Measurements from ENCODE around the gene SPINK5. TPM values are rescaled to one million over a fixed set of nuclear protein-coding genes. Genes with fewer than 3 reads are reported as not detected.

Gene SPINK5
- total RNA-seq, 1 experiment from 2014 or later: not detected

DNA sequence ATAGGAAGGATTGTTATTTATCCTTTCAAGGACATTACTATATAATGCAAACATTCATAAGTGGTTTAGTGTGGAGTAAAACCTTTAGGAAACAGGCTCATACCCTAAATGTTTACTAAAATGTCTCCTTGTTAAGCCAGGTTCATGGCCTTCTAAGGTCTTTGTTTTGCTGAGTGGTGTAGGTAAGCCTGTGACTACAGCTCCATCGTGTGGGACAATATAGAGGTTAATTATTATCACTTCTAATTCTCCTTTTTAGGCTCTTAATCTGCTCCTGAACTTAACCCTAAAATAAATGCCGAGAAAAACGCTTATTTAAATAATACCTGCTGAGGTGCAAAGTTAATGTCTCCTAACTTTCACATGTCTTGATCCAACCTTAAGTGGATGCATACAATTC lies 43.8 kb downstream of the SPINK5 start:
- BruUV-seq (replicated peaks): no TSS peak
- Histone ChIP-seq H3K4me1 (ENCODE audit: control insufficient read depth, insufficient read depth, low read length) (no peaks in the 10 kb centered on the region), H3K4me3 (ENCODE audit: low read depth in 2 of 2, low read length in 2 of 2) (no peak overlapping the region), H3K36me3 (ENCODE audit: control insufficient read depth, insufficient read depth, low read length) (no peaks in the 10 kb centered on the region), H3K27me3 (ENCODE audit: control insufficient read depth, insufficient read depth, low read length) (no peaks in the 10 kb centered on the region), H3K9me3 (ENCODE audit: control insufficient read depth, insufficient read depth, low read depth, low read length) (no peaks in the 10 kb centered on the region), H3K27ac (ENCODE audit: low read length) (no peak overlapping the region)
- ATAC-seq (no peak), DNase-seq (ENCODE audit: low read depth, low spot score) (no peak)
- TF ChIP-seq POLR2AphosphoS5 (IDR thresholded peaks at IDR 0.05; ENCODE audit: low read depth, low read length): no peak
- no peak for TF ChIP-seq SIN3A (IDR thresholded peaks at IDR 0.05; ENCODE audit: borderline replicate concordance, insufficient read depth, low read depth, low read length)
- TF ChIP-seq REST (IDR thresholded peaks at IDR 0.05; ENCODE audit: insufficient read depth in 1 of 2, low read depth in 2 of 2, low read length in 1 of 2): no peak
- no peak for TF ChIP-seq TCF7L2 (IDR thresholded peaks at IDR 0.05; ENCODE audit: low read depth, low read length)
- TF ChIP-seq, protein P1, sequence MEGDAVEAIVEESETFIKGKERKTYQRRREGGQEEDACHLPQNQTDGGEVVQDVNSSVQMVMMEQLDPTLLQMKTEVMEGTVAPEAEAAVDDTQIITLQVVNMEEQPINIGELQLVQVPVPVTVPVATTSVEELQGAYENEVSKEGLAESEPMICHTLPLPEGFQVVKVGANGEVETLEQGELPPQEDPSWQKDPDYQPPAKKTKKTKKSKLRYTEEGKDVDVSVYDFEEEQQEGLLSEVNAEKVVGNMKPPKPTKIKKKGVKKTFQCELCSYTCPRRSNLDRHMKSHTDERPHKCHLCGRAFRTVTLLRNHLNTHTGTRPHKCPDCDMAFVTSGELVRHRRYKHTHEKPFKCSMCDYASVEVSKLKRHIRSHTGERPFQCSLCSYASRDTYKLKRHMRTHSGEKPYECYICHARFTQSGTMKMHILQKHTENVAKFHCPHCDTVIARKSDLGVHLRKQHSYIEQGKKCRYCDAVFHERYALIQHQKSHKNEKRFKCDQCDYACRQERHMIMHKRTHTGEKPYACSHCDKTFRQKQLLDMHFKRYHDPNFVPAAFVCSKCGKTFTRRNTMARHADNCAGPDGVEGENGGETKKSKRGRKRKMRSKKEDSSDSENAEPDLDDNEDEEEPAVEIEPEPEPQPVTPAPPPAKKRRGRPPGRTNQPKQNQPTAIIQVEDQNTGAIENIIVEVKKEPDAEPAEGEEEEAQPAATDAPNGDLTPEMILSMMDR (IDR thresholded peaks at IDR 0.05): no peak
- intact Hi-C loops (cut with micrococcal nuclease; ENCODE audit: unreplicated experiment) (no loop called here), in situ Hi-C loops (cut with HindIII; ENCODE audit: low pct_unique_long_range_greater_than_20kb, low sequenced_read_pairs) (no loop called here)
- CTCF ChIA-PET: no interaction called here
- POLR2A ChIA-PET: no interaction called here

DNA sequence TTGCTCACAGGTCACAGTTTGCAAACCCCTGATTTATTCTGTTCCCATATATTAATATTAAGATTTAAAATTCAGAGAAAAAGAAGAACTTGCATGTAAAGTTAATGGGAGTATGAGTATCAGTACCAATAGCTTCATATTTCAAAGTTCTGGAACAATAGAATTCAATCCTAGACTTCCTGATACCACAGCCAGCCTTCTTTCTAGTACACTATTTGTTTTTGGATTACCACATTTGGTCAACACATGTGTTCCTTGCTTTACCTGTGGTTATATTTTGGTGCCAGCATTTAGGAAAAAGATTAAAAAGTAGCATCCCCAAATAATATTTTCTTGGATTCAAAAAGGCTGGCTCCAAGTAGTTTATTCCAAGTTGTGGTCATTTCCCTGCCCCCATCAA lies 49.5 kb downstream of the SPINK5 start:
- no peaks in the 10 kb centered on the region for H3K4me1 ChIP-seq (ENCODE audit: control insufficient read depth, insufficient read depth, low read length)
- H3K36me3 ChIP-seq (ENCODE audit: control insufficient read depth, insufficient read depth, low read length): no peaks in the 10 kb centered on the region
- no peak overlapping the region for H3K27ac ChIP-seq (ENCODE audit: low read length)
- in situ Hi-C loops (cut with HindIII; ENCODE audit: low pct_unique_long_range_greater_than_20kb, low sequenced_read_pairs) (no loop called here), intact Hi-C loops (cut with micrococcal nuclease; ENCODE audit: unreplicated experiment) (no loop called here)
- POLR2A ChIA-PET: no interaction called here
- no peak overlapping the region for H3K4me3 ChIP-seq (ENCODE audit: low read depth in 2 of 2, low read length in 2 of 2)
- no peak for TF ChIP-seq REST (IDR thresholded peaks at IDR 0.05; ENCODE audit: insufficient read depth in 1 of 2, low read depth in 2 of 2, low read length in 1 of 2)
- TF ChIP-seq SIN3A (IDR thresholded peaks at IDR 0.05; ENCODE audit: borderline replicate concordance, insufficient read depth, low read depth, low read length): no peak
- no peak for TF ChIP-seq POLR2AphosphoS5 (IDR thresholded peaks at IDR 0.05; ENCODE audit: low read depth, low read length)
- TF ChIP-seq, protein P1 (IDR thresholded peaks at IDR 0.05): no peak
- TF ChIP-seq TCF7L2 (IDR thresholded peaks at IDR 0.05; ENCODE audit: low read depth, low read length): no peak
- DNase-seq (ENCODE audit: low read depth, low spot score) (no peak), ATAC-seq (no peak)
- CTCF ChIA-PET: no interaction called here
- no peaks in the 10 kb centered on the region for H3K9me3 ChIP-seq (ENCODE audit: control insufficient read depth, insufficient read depth, low read depth, low read length)
- BruUV-seq (replicated peaks): no TSS peak
- H3K27me3 ChIP-seq (ENCODE audit: control insufficient read depth, insufficient read depth, low read length): no peaks in the 10 kb centered on the region
